Measurements from ENCODE around the gene GOSR2.

- TF ChIP-seq YY1 (IDR thresholded peaks at IDR 0.05; ENCODE audit: insufficient read depth, insufficient read length): no peak
- TF ChIP-seq SUZ12 (IDR thresholded peaks at IDR 0.05; ENCODE audit: extremely low read depth, insufficient read depth, insufficient read length): no peak
- no peak for TF ChIP-seq ZNF274 (IDR thresholded peaks at IDR 0.05; ENCODE audit: low read depth, low read length)
Measured at GRCh38 chr17:46922804-46923635, at the start of gene GOSR2.
